Liver (tissue), 9 donors: ENCODE measurements around the gene CERKL. TPM values are rescaled to one million over a fixed set of nuclear protein-coding genes. Genes with fewer than 3 reads are reported as not detected.
A peak's percentile ranks its signal among the peaks of the same experiment; 100 is the strongest.

ENCODE experiments used
- DNase-seq: peaks from one replicate; pipeline ENCODE4 v3.0.0-alpha.2; 2017; ENCODE audit warnings: low spot score
- H3K27ac ChIP-seq, 2 donors: one replicate each; pipeline ENCODE4 v1.7.0; 2013; ENCODE audit warnings: inconsistent platforms in 2 of 2, low read length in 2 of 2, control low read depth in 1 of 2, low read depth in 1 of 2, mild to moderate bottlenecking in 1 of 2
- H3K27me3 ChIP-seq, 4 donors: one replicate each; pipeline versions ENCODE4 v1.6.1 to v1.7.0; 2013; ENCODE audit warnings: low read length in 3 of 4, inconsistent platforms in 1 of 4, mild to moderate bottlenecking in 1 of 4, moderate library complexity in 1 of 4; ENCODE audit not compliant: control insufficient read depth in 4 of 4, insufficient read depth in 4 of 4
- H3K36me3 ChIP-seq, 4 donors: one replicate each; pipeline versions ENCODE4 v1.6.1 to v1.7.0; 2013; ENCODE audit warnings: low read length in 3 of 4, mild to moderate bottlenecking in 3 of 4, low read depth in 1 of 4, moderate library complexity in 1 of 4; ENCODE audit not compliant: control insufficient read depth in 4 of 4, insufficient read depth in 3 of 4
- H3K4me1 ChIP-seq, 4 donors: one replicate each; pipeline versions ENCODE4 v1.6.1 to v1.7.0; 2013; ENCODE audit warnings: low read length in 3 of 4, mild to moderate bottlenecking in 3 of 4, moderate library complexity in 1 of 4; ENCODE audit not compliant: control insufficient read depth in 4 of 4, insufficient read depth in 4 of 4
- H3K4me3 ChIP-seq, 3 donors: one replicate each; pipeline versions ENCODE4 v1.6.1 to v1.7.0; 2013; ENCODE audit warnings: low read length in 3 of 3, control low read depth in 1 of 3, low read depth in 1 of 3, mild to moderate bottlenecking in 1 of 3
- H3K9ac ChIP-seq, 2 donors: one replicate each; pipeline ENCODE4 v1.7.0; 2013; ENCODE audit warnings: low read length in 2 of 2, mild to moderate bottlenecking in 2 of 2, moderate library complexity in 2 of 2, control low read depth in 1 of 2, low read depth in 1 of 2
- H3K9me3 ChIP-seq, 4 donors: one replicate each; pipeline versions ENCODE4 v1.6.1 to v1.7.0; 2013; ENCODE audit warnings: low read length in 3 of 4; ENCODE audit not compliant: control insufficient read depth in 4 of 4
- EGR1 ChIP-seq, 2 donors: IDR thresholded peaks; 2 replicates each; pipeline ENCODE4 v1.6.1; 2016 to 2018; ENCODE audit warnings: antibody characterized with exemption in 2 of 2, low read depth in 2 of 2
- FOXA1 ChIP-seq: IDR thresholded peaks from 2 replicates; pipeline ENCODE4 v1.6.1; 2016; ENCODE audit warnings: antibody characterized with exemption
- FOXA2 ChIP-seq: IDR thresholded peaks from 2 replicates; pipeline ENCODE4 v1.6.1; 2016; ENCODE audit warnings: antibody characterized with exemption
- GABPA ChIP-seq, 2 donors: IDR thresholded peaks in 1 of 2; conservative IDR thresholded peaks in 1 of 2; 2 replicates each; pipeline ENCODE4 v1.6.1; 2016; ENCODE audit warnings: antibody characterized with exemption in 2 of 2, mild to moderate bottlenecking in 1 of 2, moderate library complexity in 1 of 2
- HNF4A ChIP-seq, 2 donors: conservative IDR thresholded peaks; 2 replicates each; pipeline ENCODE4 v1.6.1; 2016; ENCODE audit warnings: antibody characterized with exemption in 2 of 2, mild to moderate bottlenecking in 2 of 2
- HNF4G ChIP-seq: IDR thresholded peaks from 2 replicates; pipeline ENCODE4 v1.6.1; 2016; ENCODE audit warnings: antibody characterized with exemption
- JUND ChIP-seq, 2 donors: IDR thresholded peaks; 2 replicates each; pipeline ENCODE4 v1.6.1; 2016; ENCODE audit warnings: antibody characterized with exemption in 2 of 2
- NR2F2 ChIP-seq: IDR thresholded peaks from 2 replicates; pipeline ENCODE4 v1.6.1; 2016; ENCODE audit warnings: antibody characterized with exemption
- RAD21 ChIP-seq, 2 donors: IDR thresholded peaks; 2 replicates each; pipeline ENCODE4 v1.6.1; 2016; ENCODE audit warnings: antibody characterized with exemption in 2 of 2, mild to moderate bottlenecking in 2 of 2
- RXRA ChIP-seq, 2 donors: IDR thresholded peaks; 2 replicates each; pipeline ENCODE4 v1.6.1; 2017 to 2018; ENCODE audit warnings: antibody characterized with exemption in 2 of 2, mild to moderate bottlenecking in 1 of 2
- SP1 ChIP-seq: IDR thresholded peaks from 2 replicates; pipeline ENCODE4 v1.6.1; 2018; ENCODE audit warnings: antibody characterized with exemption, mild to moderate bottlenecking
- TAF1 ChIP-seq: conservative IDR thresholded peaks from 2 replicates; pipeline ENCODE4 v1.6.1; 2016; ENCODE audit warnings: antibody characterized with exemption, mild to moderate bottlenecking
- YY1 ChIP-seq: IDR thresholded peaks from 2 replicates; pipeline ENCODE4 v1.6.1; 2016; ENCODE audit warnings: antibody characterized with exemption, mild to moderate bottlenecking
- WGBS: extraction: QIAGEN DNeasy Blood & Tissue Kit; methylation state at CpG from one replicate; pipeline ENCODE4 v1.1.7; 2013; 5-methylcytosine and 5-hydroxymethylcytosine counted together
- polyA plus RNA-seq, 2 donors: library from polyadenylated mRNA; stranded (reverse) in 1 of 2; unstranded in 1 of 2; fragments of 200-250 nt in 1 of 2; fragments of >200 nt in 1 of 2; fragmentation: Nextera tagmentation in 1 of 2; extraction: Ambion mirVana in 1 of 2; gene quantifications; one replicate each; pipeline versions ENCODE4 v1.2.1 to v1.2.3, GENCODE V29; 2013 to 2015
- total RNA-seq, 2 donors: library from RNA; depleted of rRNA; stranded (reverse); fragments of >200 nt; gene quantifications; one replicate each; pipeline ENCODE4 v1.2.3, GENCODE V29; 2014
- TF ChIP-seq, protein P1 (sequence below): IDR thresholded peaks from 2 replicates; pipeline ENCODE4 v1.6.1; 2016; ENCODE audit warnings: antibody characterized with exemption
- TF ChIP-seq, protein P2 (sequence below): IDR thresholded peaks from 2 replicates; pipeline ENCODE4 v1.6.1; 2016; ENCODE audit warnings: antibody characterized with exemption
- TF ChIP-seq, protein P3 (sequence below): IDR thresholded peaks from 2 replicates; pipeline ENCODE4 v1.6.1; 2016; ENCODE audit warnings: antibody characterized with exemption
- TF ChIP-seq, protein P4 (sequence below): IDR thresholded peaks from 2 replicates; pipeline ENCODE4 v1.6.1; 2016; ENCODE audit warnings: antibody characterized with exemption, mild to moderate bottlenecking
- TF ChIP-seq, protein P5 (sequence below): fragments of 150-350 bp; IDR thresholded peaks from 2 replicates; pipeline ENCODE4 v1.5.1; 2017; ENCODE audit warnings: improper control_type of control experiment, low read depth, low read length; ENCODE audit not compliant: missing input control
- donor health status: healthy.
- donor health status: healthy.
- donor health status: healthy.
- donor health status: healthy.
- donor health status: healthy.

The CERKL gene
- total and polyA plus RNA-seq, 4 donors, result 0.50 to 0.79 TPM; not detected in 2

DNA sequence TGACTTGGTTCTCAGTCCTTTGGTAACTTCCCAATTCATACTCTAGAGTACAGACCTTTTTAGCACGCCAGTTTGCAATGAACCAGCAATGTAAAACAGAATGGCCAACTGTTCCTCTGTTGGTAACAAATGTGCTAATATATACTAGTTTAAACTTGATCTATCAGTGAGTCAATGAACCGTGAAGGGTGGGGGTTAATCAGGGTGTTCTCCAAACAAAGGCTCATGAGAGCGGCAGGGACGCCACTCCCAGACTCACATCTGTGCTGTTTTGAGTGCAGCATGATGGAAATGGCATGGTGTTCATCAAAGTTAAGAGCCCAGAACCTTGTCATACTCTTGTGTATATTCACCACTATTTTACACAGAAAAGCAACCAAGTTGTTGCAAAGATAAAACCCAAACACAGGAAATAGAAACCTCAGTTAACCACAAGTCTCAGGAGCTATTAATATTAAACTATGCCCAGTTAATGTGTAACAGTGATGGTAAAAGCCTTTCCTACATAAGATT lies 70.3 kb downstream of the CERKL start:
- 14% methylated on average over 4 of the region's 4 CpGs for WGBS
- DNase-seq, result no peak

More for the DNA sequence above, 70.3 kb downstream of the CERKL start:
- H3K9ac ChIP-seq, result no peak overlapping the region
- no peak overlapping the region for H3K27ac ChIP-seq
- no peak for TF ChIP-seq FOXA2
- TF ChIP-seq GABPA (IDR thresholded peaks at IDR 0.05 in 1 of 2, conservative IDR thresholded peaks at IDR 0.05 in 1 of 2), result no peak
- TF ChIP-seq JUND (IDR thresholded peaks at IDR 0.05), result no peak
- TF ChIP-seq FOXA1, result no peak
- no peak for TF ChIP-seq HNF4G
- TF ChIP-seq, protein P1, sequence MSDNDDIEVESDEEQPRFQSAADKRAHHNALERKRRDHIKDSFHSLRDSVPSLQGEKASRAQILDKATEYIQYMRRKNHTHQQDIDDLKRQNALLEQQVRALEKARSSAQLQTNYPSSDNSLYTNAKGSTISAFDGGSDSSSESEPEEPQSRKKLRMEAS, result peak; percentile 18
- no peak for TF ChIP-seq EGR1 (IDR thresholded peaks at IDR 0.05; ENCODE audit: low read depth in 2 of 2)
- TF ChIP-seq YY1, result no peak
- TF ChIP-seq SP1, result peak; percentile 43
- TF ChIP-seq RXRA (IDR thresholded peaks at IDR 0.05), result peak; percentile 61 to 71
- TF ChIP-seq, protein P2, sequence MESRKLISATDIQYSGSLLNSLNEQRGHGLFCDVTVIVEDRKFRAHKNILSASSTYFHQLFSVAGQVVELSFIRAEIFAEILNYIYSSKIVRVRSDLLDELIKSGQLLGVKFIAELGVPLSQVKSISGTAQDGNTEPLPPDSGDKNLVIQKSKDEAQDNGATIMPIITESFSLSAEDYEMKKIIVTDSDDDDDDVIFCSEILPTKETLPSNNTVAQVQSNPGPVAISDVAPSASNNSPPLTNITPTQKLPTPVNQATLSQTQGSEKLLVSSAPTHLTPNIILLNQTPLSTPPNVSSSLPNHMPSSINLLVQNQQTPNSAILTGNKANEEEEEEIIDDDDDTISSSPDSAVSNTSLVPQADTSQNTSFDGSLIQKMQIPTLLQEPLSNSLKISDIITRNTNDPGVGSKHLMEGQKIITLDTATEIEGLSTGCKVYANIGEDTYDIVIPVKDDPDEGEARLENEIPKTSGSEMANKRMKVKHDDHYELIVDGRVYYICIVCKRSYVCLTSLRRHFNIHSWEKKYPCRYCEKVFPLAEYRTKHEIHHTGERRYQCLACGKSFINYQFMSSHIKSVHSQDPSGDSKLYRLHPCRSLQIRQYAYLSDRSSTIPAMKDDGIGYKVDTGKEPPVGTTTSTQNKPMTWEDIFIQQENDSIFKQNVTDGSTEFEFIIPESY, result no peak
- no peak for TF ChIP-seq NR2F2
- TF ChIP-seq TAF1, result no peak
- peak in 1 of 2 donors; percentile 7 for TF ChIP-seq RAD21 (IDR thresholded peaks at IDR 0.05)
- TF ChIP-seq, protein P3, sequence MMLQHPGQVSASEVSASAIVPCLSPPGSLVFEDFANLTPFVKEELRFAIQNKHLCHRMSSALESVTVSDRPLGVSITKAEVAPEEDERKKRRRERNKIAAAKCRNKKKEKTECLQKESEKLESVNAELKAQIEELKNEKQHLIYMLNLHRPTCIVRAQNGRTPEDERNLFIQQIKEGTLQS, result no peak
- TF ChIP-seq, protein P4, sequence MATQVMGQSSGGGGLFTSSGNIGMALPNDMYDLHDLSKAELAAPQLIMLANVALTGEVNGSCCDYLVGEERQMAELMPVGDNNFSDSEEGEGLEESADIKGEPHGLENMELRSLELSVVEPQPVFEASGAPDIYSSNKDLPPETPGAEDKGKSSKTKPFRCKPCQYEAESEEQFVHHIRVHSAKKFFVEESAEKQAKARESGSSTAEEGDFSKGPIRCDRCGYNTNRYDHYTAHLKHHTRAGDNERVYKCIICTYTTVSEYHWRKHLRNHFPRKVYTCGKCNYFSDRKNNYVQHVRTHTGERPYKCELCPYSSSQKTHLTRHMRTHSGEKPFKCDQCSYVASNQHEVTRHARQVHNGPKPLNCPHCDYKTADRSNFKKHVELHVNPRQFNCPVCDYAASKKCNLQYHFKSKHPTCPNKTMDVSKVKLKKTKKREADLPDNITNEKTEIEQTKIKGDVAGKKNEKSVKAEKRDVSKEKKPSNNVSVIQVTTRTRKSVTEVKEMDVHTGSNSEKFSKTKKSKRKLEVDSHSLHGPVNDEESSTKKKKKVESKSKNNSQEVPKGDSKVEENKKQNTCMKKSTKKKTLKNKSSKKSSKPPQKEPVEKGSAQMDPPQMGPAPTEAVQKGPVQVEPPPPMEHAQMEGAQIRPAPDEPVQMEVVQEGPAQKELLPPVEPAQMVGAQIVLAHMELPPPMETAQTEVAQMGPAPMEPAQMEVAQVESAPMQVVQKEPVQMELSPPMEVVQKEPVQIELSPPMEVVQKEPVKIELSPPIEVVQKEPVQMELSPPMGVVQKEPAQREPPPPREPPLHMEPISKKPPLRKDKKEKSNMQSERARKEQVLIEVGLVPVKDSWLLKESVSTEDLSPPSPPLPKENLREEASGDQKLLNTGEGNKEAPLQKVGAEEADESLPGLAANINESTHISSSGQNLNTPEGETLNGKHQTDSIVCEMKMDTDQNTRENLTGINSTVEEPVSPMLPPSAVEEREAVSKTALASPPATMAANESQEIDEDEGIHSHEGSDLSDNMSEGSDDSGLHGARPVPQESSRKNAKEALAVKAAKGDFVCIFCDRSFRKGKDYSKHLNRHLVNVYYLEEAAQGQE, result peak; percentile 14
- TF ChIP-seq, protein P5, sequence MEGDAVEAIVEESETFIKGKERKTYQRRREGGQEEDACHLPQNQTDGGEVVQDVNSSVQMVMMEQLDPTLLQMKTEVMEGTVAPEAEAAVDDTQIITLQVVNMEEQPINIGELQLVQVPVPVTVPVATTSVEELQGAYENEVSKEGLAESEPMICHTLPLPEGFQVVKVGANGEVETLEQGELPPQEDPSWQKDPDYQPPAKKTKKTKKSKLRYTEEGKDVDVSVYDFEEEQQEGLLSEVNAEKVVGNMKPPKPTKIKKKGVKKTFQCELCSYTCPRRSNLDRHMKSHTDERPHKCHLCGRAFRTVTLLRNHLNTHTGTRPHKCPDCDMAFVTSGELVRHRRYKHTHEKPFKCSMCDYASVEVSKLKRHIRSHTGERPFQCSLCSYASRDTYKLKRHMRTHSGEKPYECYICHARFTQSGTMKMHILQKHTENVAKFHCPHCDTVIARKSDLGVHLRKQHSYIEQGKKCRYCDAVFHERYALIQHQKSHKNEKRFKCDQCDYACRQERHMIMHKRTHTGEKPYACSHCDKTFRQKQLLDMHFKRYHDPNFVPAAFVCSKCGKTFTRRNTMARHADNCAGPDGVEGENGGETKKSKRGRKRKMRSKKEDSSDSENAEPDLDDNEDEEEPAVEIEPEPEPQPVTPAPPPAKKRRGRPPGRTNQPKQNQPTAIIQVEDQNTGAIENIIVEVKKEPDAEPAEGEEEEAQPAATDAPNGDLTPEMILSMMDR, result no peak
- TF ChIP-seq HNF4A (conservative IDR thresholded peaks at IDR 0.05), result peak in 1 of 2 donors; percentile 6
- peaks cover 0 to 8% (median 4%) of the 10 kb centered on the region in 4 donors for H3K4me1 ChIP-seq
- no peaks in the 10 kb centered on the region for H3K9me3 ChIP-seq
- no peaks in the 10 kb centered on the region for H3K36me3 ChIP-seq
- H3K4me3 ChIP-seq, result peak overlapping the region in 2 of 3 donors; percentile 36 to 49
- no peaks in the 10 kb centered on the region for H3K27me3 ChIP-seq
